Brain pericyte (primary cell): Measurements from ENCODE around the gene SYTL1.

Experiments
- DNase-seq: peaks from one replicate; pipeline ENCODE4 v3.0.0-alpha.2; 2012; ENCODE audit warnings: low read depth, low spot score

Gene SYTL1

DNA sequence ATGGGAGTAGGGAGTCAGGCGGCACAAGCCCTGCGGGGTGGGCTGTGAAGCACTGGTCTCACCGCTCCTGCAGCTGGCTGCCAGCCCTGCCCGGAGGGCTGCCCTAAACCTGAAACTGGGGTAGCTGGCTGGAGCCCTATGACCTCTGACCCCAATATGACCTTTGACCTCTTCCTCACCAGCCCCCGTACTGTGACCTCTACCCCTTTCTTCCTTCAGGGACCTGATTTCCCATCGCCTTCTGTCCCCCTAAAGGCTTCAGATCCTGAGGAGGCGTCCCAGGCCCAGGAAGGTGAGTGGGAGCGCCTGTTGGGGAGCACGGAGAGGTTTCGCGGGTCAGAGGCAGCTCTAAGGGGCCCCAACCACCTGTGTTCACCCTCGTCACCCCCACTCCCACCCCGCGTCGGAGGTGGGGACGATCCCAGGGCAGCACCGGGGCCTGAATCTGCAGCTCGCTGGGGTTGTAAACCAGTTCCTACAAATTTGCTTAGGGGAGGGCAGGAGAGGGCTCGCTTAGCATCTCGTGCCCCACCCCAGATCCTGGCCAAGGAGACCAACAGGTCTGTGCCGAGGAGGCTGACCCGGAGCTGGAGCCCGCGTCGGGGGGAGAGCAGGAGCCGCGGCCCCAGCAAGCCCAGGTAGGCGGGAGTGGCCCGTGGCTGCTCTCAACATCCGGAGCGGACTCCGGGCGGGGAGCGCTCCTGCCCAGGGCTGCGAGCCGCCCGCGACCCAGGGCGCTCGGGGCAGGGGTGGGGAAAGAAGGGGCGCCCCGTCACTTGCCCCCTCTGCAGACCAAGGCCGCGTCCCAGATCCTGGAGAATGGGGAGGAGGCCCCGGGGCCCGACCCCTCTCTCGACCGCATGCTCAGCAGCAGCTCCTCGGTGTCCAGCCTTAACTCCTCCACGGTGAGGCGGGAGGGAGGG is 7.3 kb downstream of the SYTL1 start:
- no peak for DNase-seq

- DNase-seq = no peak
These were observed 8.2 kb downstream of the SYTL1 start for GRCh38 chr1:27349784-27350662.

DNA sequence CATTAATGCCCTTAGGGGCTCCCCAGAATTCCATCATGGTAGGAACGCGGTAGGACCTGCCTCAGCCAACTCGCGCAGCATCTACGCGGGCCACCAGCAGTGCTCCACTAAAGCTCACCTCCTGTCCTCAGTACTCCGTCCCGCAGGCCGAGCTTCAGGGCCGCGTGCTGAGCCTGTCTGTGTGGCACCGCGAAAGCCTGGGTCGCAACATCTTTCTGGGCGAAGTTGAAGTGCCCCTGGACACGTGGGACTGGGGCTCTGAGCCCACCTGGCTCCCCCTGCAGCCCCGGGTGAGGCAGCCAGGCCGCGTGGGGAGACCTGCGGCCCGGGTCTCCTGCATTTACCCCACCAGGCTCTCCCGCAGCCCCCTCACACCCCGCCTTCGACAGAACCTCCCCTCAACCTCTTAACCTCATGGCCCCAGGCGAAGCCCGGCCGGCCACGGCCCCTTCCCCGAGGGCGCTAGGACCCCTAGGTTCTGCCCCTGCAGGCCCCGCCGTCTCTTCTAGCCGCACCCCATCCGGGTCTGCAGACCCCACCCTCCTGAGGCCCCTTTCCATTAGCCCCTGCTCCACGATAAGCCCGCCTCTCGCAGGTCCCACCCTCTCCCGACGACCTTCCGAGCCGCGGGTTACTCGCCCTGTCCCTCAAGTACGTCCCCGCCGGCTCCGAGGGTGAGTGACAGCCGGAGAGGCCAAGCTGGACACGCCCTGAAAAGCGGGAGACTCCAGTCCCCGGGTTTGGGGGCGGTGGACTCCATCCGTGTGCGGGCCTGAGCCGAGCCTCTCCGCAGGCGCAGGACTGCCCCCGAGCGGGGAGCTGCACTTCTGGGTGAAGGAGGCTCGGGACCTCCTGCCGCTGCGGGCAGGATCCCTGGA is 9.1 kb downstream of the SYTL1 start:
- no peak for DNase-seq

DNA sequence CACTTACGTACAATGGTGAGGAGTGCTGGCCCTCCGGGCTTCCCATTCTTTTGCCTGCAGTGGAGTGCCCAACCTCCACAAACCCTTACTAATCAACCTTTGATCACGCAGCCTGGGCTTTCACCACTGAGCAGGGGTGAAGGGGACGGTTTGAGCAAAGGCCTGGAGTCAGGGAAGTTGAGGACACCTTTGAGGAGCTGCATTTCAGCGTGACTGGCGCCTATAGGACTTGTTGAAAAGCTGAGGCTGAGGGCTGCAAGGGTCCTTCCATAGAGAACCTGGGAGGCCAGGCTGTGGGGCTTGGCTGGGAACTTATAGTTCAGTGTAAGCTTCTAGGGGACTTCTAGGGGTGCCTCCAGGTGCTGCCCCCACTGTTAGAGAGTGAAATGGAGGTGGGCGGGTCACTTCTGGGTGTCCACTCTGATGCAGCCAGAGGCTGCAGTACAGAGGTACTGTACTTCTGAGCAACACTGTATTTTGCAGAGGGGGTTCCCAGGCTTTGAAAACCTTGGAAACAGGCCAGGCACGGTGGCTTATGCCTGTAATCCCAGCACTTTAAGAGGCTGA is 9.8 kb downstream of the SYTL1 start:
- no peak for DNase-seq

- no peak for DNase-seq
These were observed 11.3 kb downstream of the SYTL1 start for GRCh38 chr1:27353166-27353565.

DNA sequence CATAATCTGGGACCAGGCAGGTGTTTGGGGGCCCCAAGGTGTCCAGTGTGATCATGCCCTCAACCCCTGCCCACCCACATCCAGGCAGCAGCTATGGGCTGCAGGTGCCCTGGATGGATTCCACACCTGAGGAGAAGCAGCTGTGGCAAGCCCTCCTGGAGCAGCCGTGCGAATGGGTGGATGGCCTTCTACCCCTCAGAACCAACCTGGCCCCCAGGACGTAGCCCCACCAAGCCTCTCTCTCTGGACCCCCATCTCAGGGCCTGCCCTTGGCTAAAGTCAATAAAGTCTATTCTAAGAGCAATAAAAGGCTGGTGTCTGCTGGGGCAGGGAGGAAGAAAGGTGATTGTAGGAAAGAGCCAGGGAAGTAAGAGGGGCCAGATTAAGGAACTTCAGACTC is 11.8 kb downstream of the SYTL1 start:
- no peak for DNase-seq

DNA sequence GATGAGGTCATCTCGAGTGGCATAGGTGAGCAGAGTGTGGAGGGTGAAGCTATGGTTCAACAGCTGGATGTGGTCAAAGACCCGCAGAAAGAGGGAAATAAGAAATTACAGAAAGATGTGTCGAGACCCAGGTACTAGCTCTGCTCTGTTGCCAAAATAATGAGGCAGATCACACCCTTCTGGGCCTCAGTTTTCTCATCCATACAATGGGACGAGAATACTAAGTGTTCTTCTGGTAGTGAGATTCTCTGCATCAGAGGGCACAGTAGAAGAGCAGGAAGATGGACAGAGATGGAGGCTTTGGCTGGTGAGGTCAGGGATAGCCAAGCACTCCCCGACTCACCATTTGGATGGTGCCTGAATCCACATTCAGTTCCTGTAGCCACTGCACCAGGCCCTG is 13.9 kb downstream of the SYTL1 start:
- DNase-seq = no peak

GRCh38 chr1:27356277-27356618 is 14.4 kb downstream of the SYTL1 start:
- no peak for DNase-seq

- DNase-seq = no peak
These were observed 14.9 kb downstream of the SYTL1 start for GRCh38 chr1:27356619-27357280.

DNA sequence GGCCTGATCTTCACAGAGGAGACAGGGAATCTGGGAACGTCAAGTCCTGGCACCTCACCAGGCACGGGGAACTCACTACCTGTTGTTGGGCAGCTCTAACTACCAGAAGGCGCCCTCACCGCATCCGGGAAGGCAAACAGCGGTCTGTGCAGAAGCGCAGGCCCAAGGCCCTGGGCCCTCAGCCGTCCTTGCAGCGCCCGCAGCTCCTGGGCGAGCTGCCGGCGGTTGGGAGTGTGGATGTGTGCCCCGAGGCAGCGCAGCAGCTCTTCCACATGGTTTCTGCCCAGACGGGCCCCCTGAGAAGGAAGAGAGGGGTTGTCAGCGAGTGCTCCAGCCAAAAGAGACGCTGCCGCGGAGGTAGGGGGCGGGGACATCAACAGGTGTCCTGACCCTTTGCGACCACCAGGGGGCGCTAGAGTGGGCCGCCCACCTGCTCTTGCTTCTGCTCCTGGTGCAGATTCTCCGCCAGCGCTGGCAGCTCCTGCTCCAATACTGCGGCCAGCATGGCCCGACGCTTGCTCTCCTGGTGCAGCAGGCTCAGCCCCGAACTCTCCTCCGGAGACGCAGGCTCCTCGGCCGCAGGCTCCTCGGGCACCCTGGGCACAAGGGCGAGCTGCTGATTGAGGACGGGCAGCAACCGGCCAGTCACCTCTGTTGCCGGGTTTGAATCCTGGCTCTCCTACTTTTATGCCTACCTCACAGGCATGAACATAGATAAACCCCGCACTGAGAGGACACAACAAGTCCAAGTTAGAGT is 15.6 kb downstream of the SYTL1 start:
- DNase-seq = no peak

DNA sequence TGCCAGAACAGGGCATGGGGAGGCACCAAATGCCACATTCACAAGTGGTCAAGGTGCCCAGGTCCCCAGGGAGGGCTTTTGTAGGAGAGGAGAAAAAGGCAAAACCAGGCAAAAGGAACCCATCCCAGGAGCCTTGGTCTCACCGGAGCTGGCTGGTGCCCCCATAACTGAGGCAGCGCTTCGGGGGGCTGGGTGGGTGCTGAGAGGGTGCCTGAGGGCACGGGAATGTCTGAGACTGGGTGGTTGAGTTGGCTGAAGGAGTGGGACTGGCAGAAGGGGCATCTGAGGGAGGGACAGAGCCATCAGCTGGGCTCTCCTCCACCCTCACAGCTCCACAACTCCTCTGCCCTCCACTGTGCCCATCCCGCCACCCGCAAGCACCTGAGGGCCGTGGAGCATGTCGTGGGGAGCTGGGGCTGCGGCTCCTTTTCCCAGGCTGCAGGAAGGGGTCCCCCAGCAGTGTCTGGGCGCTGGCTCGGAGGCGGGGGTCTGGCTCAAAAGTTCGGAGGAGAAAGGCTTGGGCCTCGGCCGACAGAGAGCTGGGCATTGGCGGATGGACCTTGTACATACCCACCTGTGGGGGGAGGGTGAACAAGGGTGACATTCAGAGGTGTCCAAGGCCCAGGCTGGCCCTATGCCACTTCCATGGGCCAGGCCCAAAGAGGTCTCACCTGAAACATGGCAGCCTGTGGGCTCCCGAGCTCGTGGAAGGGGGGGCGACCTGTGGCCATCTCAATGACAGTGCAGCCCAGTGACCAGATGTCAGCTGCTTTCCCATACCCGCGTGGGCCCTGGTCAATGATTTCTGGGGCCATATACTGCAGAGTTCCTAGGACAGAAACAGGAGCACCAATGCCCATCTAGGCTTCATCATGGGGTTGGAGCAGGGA is 16.5 kb downstream of the SYTL1 start:
- no peak for DNase-seq

DNA sequence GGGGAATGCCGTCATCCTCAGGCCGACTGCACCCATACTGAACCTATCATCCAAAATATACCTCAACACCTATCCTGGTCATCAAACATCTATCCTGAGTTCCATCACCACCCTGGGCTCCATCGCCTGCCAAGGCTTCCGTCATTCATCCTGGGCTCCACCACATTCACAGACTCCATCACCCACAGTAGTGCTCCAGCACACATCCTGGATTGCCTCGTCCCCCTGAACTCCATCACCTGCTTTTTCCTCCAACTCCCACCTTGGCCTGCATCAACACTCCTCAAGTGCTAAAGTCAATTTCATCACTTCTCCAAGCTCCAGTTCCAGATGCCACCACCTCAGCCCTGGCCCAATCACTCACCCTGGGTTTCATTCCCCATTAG is 17.1 kb downstream of the SYTL1 start:
- no peak for DNase-seq

DNA sequence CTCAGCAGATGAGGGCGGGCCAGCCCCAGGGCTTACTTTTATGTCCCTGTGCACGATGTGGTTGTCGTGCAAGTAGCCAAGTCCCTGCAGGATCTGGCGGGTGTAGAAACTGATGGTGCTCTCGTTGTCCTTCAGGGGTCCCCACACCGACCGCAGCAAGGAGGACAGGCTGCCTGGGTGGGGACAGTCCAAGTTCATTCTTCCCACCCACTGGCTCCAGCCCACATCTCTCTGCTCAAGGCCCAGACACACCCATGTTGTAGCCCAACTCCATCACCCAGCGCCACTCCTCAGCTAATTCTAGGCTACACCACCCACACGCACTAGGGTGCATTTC is 18.0 kb downstream of the SYTL1 start:
- DNase-seq = no peak

- no peak for DNase-seq
These were observed 18.6 kb downstream of the SYTL1 start for GRCh38 chr1:27360159-27361043.

DNA sequence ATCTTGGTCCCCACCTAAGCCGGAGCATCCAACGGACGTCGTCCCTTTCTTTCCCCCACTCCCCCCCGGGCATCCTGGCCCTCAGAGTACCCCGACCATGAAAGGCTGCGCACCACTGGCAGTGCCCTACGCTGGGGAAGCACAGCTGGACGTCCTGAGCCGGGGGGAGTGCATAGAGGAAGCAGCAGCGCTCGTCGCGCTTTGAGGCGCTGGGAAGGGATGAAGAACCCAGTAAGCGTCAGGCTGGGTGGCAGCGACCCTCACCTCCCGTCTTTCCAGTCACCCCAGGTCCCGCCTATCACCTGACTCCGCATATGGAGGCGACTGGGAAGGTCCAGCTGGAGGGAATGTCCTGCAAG is 19.2 kb downstream of the SYTL1 start:
- DNase-seq = no peak

DNA sequence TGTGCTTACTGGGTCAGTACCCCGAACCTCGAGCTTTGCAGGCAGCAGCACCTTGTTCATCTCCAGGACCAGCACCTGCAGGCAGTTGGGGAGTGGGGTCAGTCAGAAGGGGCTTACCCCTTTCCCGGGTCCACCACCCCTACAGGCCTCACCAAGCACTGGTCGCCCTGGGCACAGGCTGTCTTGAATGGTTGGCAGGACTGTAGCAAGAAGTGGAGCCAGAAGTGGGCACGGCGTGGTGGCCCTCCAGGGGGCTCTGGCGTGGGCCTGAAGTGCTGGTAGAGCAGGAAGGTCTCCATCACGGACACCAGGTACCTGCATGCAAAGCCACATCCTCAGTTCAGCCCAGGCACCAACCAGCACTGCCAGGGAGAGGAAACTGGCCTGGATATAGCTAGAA is 19.7 kb downstream of the SYTL1 start:
- DNase-seq = no peak

GRCh38 chr1:27363766-27364695 is 22.2 kb downstream of the SYTL1 start:
- DNase-seq = no peak
